Keratinocyte (primary cell): ENCODE measurements around the gene RARS2. TPM values are rescaled to one million over a fixed set of nuclear protein-coding genes. Genes with fewer than 3 reads are reported as not detected.

ENCODE experiments used
- DNase-seq: peaks from one replicate; pipeline ENCODE4 v3.0.0-alpha.2; 2011; ENCODE audit warnings: low read depth, missing footprints, low spot score
- FAIRE-seq: peaks from 2 replicates; lab custom pipeline; 2011; peaks lifted over from hg19 to GRCh38; lab: Jason Lieb, UNC
- H2AFZ ChIP-seq: 2 replicates; pipeline ENCODE4 v1.6.0; 2012; ENCODE audit warnings: low read length, control low read depth, inconsistent platforms; ENCODE audit not compliant: control insufficient read depth
- H3K27ac ChIP-seq: 2 replicates; pipeline ENCODE4 v1.5.1; 2011; ENCODE audit warnings: low read length; ENCODE audit not compliant: control insufficient read depth, insufficient read depth
- H3K27me3 ChIP-seq: 3 replicates; pipeline ENCODE4 v1.6.0; 2011; ENCODE audit warnings: low read length; ENCODE audit not compliant: control insufficient read depth, insufficient read depth; ENCODE audit errors: extremely low read depth
- H3K36me3 ChIP-seq, 2 experiments: 2 replicates in 1 of 2; 3 replicates in 1 of 2; pipeline ENCODE4 v1.5.1; 2011; ENCODE audit warnings: low read length in 2 of 2, mild to moderate bottlenecking in 1 of 2; ENCODE audit not compliant: control insufficient read depth in 2 of 2, insufficient read depth in 2 of 2; ENCODE audit errors: extremely low read depth in 1 of 2
- H3K4me1 ChIP-seq: 3 replicates; pipeline ENCODE4 v1.5.1; 2011; ENCODE audit warnings: low read length; ENCODE audit not compliant: control insufficient read depth, insufficient read depth; ENCODE audit errors: extremely low read depth
- H3K4me2 ChIP-seq: 3 replicates; pipeline ENCODE4 v1.6.0; 2011; ENCODE audit warnings: low read depth, low read length; ENCODE audit not compliant: control insufficient read depth, insufficient read depth; ENCODE audit errors: extremely low read depth
- H3K4me3 ChIP-seq, 3 experiments: fragments of 200-600 bp in 1 of 3; sonication (generic) in 1 of 3; 2 replicates in 2 of 3; 3 replicates in 1 of 3; pipeline ENCODE4 v1.5.1; 2011 to 2016; ENCODE audit warnings: low read length in 3 of 3, mild to moderate bottlenecking in 3 of 3, control low read depth in 2 of 3, inconsistent platforms in 1 of 3, low read depth in 1 of 3, mixed read lengths in 1 of 3, mixed run types in 1 of 3, moderate library complexity in 1 of 3; ENCODE audit not compliant: control insufficient read depth in 2 of 3, insufficient read depth in 2 of 3; ENCODE audit errors: extremely low read depth in 1 of 3
- H3K79me2 ChIP-seq: 2 replicates; pipeline ENCODE4 v1.6.0; 2012; ENCODE audit warnings: low read length; ENCODE audit not compliant: control insufficient read depth, insufficient read depth
- H3K9ac ChIP-seq: 3 replicates; pipeline ENCODE4 v1.6.0; 2011; ENCODE audit warnings: low read length; ENCODE audit not compliant: control insufficient read depth, insufficient read depth; ENCODE audit errors: extremely low read depth
- H3K9me1 ChIP-seq: 3 replicates; pipeline ENCODE4 v1.6.0; 2011; ENCODE audit warnings: low read length; ENCODE audit not compliant: control insufficient read depth, insufficient read depth; ENCODE audit errors: extremely low read depth
- H3K9me3 ChIP-seq: 2 replicates; pipeline ENCODE4 v1.5.1; 2012; ENCODE audit warnings: low read depth, low read length; ENCODE audit not compliant: control insufficient read depth
- H4K20me1 ChIP-seq: 3 replicates; pipeline ENCODE4 v1.6.0; 2011; ENCODE audit warnings: low read length; ENCODE audit not compliant: control insufficient read depth, insufficient read depth; ENCODE audit errors: extremely low read depth
- CTCF ChIP-seq, 3 experiments: IDR thresholded peaks in 1 of 3; conservative IDR thresholded peaks in 1 of 3; optimal IDR thresholded peaks in 1 of 3; 2 replicates in 2 of 3; 3 replicates in 1 of 3; pipeline versions ENCODE3 to v1.5.1; 2011; ENCODE audit warnings: low read length in 3 of 3, mild to moderate bottlenecking in 3 of 3, moderate library complexity in 2 of 3, control low read depth in 1 of 3, inconsistent platforms in 1 of 3; ENCODE audit not compliant: insufficient read depth in 2 of 3; ENCODE audit errors: extremely low read depth in 1 of 3
- EZH2 ChIP-seq: IDR thresholded peaks from one replicate; pipeline ENCODE4 v1.6.1; 2012; ENCODE audit warnings: inconsistent platforms, mild to moderate bottlenecking, low read length, moderate library complexity
- dilution Hi-C: fragments of 300-500 bp; cut with MboI; formaldehyde crosslinking; loops from one replicate; pipeline ENCODE4 v1.7.0; 2020; ENCODE audit warnings: low sequenced_read_pairs; ENCODE audit not compliant: extremely low pct_ligation_motif_present
- polyA plus RNA-seq, 5 experiments: library from polyadenylated mRNA; depleted of rRNA in 3 of 5; stranded (reverse) in 3 of 5; stranded (forward) in 1 of 5; unstranded in 1 of 5; fragments of >200 nt; gene quantifications; 1 replicate in 1 of 5; 2 replicates in 3 of 5; 3 replicates in 1 of 5; pipeline versions ENCODE4 v1.2.1 to v1.2.3, GENCODE V29; 2011 to 2012; ENCODE audit warnings: missing spikeins in 2 of 5, low read depth in 1 of 5, low replicate concordance in 1 of 5

Gene RARS2
- polyA plus RNA-seq, 1 donor (not counting 4 experiments of a cell fraction or from before 2014, with no cell fraction given): 20.3 TPM

GRCh38 chr6:87628881-87629280 is 39.1 kb upstream of the RARS2 start:
- H3K4me1 ChIP-seq: no peaks in the 10 kb centered on the region
- TF ChIP-seq CTCF (optimal IDR thresholded peaks at IDR 0.05 in 1 of 3, IDR thresholded peaks at IDR 0.05 in 1 of 3, conservative IDR thresholded peaks at IDR 0.05 in 1 of 3; ENCODE audit: extremely low read depth in 1 of 3, insufficient read depth in 2 of 3, low read length in 3 of 3) (no peak), EZH2 (no peak)
- no peaks in the 10 kb centered on the region for H3K79me2 ChIP-seq
- H3K36me3 ChIP-seq: no peaks in the 10 kb centered on the region
- no peak for FAIRE-seq
- H3K4me2 ChIP-seq: no peak overlapping the region
- no peak for DNase-seq
- no peaks in the 10 kb centered on the region for H3K9me3 ChIP-seq
- H3K9me1 ChIP-seq: no peaks in the 10 kb centered on the region
- H3K27me3 ChIP-seq: no peaks in the 10 kb centered on the region
- no peak overlapping the region for H3K9ac ChIP-seq
- no peaks in the 10 kb centered on the region for H4K20me1 ChIP-seq
- H3K27ac ChIP-seq: no peak overlapping the region
- H2AFZ ChIP-seq: no peak overlapping the region
- H3K4me3 ChIP-seq: no peak overlapping the region
- dilution Hi-C loops: no loop called here

DNA sequence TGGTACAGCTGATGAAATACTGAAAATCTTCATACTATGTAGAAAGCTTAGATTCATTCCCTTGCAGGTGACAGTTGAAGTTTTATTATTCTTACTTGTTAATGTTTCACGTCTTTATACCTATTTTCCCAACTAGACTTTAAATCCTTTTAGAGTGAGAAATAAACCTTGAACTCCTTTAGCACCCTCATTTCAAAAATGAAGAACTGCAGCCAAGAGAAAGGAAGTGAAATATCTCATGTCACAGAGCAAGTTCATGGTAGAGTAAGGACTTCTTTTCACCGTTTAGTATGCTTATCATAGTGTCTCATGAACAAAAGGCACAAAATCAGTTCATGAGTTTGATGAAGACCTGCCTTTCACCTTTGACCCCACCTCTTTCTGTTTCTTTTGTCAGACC is 38.6 kb upstream of the RARS2 start:
- Histone ChIP-seq H3K9me1 (no peaks in the 10 kb centered on the region), H2AFZ (no peak overlapping the region), H3K4me1 (no peaks in the 10 kb centered on the region), H3K36me3 (no peaks in the 10 kb centered on the region), H3K27ac (no peak overlapping the region), H3K9me3 (no peaks in the 10 kb centered on the region), H3K4me3 (no peak overlapping the region), H3K9ac (no peak overlapping the region), H3K27me3 (no peaks in the 10 kb centered on the region), H3K4me2 (no peak overlapping the region), H3K79me2 (no peaks in the 10 kb centered on the region), H4K20me1 (no peaks in the 10 kb centered on the region)
- DNase-seq: no peak
- FAIRE-seq: no peak
- dilution Hi-C loops: no loop called here
- TF ChIP-seq CTCF (optimal IDR thresholded peaks at IDR 0.05 in 1 of 3, IDR thresholded peaks at IDR 0.05 in 1 of 3, conservative IDR thresholded peaks at IDR 0.05 in 1 of 3; ENCODE audit: extremely low read depth in 1 of 3, insufficient read depth in 2 of 3, low read length in 3 of 3) (no peak), EZH2 (no peak)
